Activated gamma-delta T cell (primary cell): Measurements from ENCODE around the gene ZSCAN10.

ENCODE experiments used
- DNase-seq: peaks from one replicate; lab custom pipeline; 2025; lab: John Stamatoyannopoulos, UW

Gene ZSCAN10

DNA sequence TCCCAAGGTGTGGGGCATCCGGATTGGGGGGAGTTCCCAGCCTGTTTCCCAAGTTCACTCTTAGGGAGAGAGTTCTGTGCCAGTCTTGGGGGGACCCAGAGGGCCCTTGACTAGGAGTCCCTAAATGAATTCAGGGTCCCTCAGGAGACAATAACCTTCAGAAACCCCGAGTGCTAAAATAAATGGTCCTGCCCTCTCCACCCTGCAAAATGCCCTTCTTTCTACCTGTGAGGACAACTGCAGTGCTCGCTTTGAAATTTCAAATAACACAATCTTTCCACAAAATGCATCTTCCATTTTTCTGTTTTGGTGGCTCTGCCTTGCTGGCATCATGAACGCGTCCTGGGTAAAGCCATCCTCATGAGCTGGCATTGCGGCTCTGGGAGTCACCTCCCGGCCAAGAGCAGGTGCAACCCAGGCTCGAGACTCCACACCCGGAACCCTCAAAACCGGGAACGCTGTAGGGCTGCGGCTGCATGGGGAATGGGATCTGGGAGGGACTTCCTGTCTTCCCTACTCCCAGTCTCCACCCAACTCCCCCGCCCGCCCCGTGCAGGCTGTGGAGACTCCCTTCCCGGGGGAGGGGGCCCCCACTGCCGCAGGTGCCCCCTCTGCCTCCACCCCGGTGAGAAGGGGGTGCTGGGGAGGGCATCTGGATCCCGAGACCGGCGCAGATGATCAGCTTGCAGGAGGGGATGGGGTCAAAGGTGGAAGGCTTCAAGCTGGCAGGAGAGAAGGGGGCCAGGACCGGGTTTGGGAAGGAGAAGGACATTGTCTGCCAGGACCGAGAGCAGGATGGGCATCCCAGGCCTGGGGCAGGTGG, 13.2 kb upstream of the ZSCAN10 start, which contains the start of gene ZNF205:
TSS of gene ZNF205 (plus strand) at position 529 of the 823 bp plus-strand sequence. CDS start 845 bp downstream, outside the sequence.
- no peak for DNase-seq

DNA sequence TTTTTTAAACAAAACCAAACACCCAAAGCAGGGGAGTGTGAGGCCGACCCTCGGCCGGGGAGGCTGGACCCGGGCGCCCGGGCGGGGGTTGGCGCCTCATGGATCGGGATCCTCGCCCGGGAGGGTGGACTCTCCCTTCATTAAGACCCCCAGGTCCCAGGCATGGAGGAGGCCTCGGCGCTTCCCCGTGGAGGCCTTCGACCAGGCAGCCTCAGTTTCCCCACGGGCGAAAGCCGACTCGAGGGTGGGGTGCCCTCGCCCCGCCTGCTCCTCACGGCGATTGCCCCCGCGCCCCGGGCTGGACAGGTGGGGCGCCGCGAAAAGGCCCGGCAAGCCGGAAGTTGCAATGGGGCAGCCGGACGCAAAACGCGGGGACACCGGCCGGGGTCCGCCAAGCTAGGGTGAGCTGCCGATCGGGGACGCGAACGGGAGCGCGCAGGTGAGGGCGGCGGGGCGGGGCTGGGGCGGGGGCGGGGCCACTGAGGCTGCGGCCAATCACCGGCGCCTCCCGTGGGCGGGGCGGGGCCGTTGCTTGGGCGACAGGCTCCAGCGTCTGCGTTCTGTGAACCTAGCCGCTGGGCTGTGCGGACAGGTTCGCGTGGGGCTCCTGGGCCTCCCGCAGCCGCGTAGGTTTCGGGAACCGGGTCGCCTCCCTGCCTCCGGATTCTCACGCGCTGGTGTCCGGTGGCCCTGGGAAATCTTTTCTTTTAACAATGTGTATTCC, 7.3 kb upstream of the ZSCAN10 start:
- peak; percentile 90 for DNase-seq

DNA sequence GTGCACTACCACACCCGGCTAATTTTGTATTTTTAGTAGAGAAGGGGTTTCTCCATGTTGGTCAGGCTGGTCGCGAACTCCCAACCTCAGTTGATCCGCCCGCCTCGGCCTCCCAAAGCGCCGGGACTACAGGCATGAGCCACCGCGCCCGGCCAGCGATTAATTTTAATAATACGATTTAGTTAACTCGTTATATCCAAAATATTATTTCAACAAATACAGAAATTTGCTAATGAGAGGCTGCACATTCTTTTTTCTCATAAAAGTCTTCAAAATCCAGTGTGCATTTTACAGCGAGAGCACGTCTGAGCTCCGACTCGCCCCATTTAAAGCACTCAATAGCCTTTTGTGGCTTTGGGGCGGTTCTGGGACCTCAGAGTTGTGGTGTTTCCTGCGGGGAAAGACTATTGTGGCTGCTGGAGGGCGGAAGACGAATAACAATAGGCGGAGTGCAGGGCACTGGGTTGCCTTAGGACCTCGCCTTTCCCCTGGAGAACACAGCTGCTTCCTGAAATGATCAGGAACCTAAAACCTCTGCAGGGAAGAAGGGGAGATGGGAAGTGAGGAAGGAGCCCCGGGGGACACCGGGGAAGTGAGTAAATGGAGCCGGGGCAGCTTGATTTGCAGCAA, 2.9 kb upstream of the ZSCAN10 start:
- no peak for DNase-seq

DNA sequence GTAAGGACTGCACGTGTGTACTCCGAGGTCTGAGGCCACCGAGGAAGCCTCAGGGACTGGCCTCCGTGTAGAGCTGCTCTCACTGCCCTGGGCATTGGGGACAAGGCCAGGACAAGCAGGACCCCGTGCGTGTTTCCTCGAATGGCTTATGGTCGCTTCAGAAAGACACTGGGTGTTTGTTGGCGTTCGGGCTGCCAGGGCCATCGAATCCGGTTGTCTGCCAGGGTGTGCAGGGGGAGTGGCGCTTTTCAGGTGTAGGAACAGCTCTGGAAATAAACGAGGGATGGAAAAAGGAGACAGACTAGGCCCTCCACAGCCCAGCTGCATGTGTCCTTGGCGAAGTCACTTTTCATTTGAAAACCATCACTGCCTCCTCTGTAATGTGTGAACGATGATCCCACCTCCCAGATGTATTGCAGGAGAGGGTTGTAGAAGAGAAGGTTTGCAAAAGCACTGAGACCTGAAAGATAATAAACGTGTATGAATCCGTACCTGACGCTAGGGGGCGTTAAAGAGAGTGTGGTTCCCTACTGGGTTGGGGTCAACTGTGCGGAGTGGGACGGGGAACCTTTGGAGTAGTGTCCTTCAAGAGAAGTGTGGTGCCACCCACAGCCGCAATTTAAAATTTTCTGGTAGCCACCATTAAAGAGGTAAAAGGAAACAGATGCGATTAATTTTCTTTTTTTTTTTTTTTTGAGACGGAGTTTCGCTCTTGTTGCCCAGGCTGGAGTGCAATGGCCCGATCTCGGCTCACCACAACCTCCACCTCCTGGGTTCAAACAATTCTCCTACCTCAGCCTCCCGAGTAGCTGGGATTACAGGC, 2.1 kb upstream of the ZSCAN10 start:
- DNase-seq: no peak

DNA sequence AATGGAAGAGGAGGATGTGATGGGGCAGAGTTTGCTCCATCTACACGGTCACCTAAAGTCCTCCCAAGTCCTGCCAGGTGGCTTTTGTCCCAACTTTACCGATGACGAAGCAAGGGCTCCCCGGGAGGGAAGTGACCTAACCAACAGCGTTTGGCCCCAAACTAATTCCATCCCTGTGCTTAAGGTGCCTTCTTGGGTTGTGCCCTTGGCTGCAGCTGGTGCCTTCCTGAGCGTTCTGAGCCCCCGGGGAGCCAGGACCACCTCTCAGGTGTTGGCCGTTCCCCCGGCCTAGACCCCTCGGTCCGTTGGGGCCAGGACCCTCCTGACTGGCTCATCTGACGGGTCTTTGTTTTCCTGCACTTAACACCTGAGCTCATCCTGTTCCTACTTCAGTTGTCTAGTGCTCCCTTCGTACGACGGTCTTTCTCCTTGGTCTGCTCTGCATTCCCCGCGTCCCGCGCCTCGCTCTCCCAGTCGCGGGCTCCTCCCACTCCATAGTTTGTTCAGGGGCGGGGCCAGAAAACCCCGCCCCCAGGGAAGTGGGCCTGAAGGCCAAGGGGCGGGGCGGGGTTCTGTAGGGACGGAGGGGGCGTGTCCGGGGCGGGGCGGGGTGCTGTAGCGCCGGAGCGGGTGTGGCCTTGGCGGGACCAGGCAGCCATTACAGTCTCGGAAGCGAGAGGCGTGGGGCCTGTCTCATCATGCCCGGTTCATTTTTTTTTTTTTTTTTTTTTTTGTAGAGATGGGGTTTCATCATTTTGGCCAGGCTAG, 822 bp upstream of the ZSCAN10 start:
- peak; percentile 72 for DNase-seq

DNA sequence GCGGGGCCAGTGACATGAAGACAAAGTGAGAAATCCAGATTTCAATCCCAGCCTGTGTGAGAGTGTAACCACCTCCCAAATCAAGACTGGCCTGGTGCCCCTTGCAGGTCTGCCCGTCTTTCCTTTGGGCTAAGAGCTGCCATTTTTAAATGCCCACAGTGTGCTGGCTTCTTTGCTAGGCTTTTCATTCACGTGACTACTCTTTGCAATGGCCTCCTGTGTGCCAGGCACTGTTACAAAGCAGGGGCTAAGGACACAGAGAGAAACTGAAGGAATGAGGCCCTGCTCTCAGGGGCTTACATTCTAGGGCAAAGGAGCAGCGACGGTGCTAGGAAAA, 269 bp upstream of the ZSCAN10 start:
- no peak for DNase-seq

DNA sequence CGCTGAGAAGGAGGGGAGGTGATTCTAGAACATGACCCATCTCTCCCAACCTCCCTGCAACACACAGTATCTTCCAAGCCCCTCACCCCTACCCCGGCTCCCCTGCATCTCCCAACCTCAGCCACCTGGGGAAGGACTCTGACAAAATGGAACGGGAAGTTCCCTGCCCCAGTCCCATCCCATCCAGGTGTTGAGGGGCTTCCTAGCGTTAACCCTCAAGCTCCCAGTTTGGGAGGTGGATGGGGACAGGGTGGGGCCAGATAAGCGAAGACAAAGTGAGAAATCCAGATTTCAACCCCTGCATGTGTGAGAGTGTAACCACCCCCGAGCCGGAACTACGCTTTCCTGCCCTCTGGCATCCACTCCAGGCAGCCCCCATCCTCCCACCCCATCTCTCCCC, 1.8 kb downstream of the ZSCAN10 start:
- no peak for DNase-seq

DNA sequence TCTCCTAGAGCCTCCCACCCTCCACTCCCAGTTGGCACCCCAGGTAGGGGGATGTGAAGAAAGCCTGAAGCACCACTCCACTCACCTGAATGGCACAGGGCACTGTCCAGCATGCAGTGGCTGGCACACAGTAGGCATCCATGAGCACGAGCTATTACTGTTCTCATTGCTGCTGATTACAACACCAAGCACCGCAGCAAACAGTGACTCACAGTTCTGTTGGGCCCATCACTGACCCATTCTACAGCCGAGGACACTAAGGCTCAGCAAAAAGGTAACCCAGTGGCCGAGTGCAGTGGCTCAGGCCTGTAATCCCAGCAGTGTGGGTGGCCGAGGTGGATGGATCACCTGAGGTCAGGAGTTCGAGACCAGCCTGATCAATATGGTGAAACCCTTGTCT, 2.7 kb downstream of the ZSCAN10 start:
- no peak for DNase-seq

DNA sequence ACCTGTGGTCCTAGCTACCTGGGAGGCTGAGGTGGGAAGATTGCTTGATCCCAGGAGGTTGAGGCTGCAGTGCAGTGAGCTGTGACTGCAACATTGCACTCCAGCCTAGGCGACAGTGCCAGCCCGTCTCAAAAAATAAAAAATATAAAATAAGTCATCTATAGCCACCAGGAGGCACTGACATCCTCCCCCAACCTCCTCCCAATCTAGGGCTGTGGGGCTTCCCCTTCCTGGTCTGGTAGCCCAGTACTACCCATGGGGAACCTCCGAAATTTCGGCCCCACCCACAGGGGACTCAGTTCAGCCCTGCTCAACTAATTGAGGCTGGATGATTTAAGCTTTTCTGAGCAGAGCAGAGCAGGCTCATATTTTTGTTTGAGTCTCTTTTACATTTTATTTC, 3.2 kb downstream of the ZSCAN10 start:
- no peak for DNase-seq

DNA sequence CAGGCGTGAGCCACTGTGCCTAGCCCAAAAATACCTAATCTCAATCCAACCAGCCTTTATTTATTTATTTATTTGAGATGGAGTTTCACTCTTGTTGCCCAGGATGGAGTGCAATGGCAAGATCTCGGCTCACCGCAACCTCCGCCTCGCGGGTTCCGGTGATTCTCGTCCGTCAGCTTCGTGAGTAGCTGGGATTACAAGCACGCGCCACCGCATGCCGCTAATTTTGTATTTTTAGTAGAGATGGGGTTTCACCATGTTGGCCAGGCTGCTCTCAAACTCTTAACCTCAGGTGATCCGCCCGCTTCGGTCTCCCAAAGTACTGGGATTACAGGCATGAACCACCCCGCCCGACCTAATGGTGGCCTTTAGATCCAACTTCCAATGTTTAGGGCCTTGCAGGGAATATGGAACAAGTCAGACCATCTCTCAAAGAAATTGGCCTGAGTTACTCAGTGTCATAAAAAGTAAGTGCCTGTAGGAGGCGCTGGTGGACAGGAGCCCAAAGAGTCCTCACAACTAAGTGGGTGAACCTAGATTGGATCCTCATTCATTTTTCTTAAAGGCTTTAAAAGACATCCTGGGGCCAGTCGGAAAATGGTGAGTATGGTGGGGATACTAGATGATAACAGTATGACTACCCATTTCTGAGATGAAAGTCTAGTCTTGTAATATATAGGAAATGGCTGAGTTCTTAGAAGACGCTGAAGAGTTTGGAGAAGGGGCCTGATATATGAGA, 4.6 kb downstream of the ZSCAN10 start:
- DNase-seq: no peak

DNA sequence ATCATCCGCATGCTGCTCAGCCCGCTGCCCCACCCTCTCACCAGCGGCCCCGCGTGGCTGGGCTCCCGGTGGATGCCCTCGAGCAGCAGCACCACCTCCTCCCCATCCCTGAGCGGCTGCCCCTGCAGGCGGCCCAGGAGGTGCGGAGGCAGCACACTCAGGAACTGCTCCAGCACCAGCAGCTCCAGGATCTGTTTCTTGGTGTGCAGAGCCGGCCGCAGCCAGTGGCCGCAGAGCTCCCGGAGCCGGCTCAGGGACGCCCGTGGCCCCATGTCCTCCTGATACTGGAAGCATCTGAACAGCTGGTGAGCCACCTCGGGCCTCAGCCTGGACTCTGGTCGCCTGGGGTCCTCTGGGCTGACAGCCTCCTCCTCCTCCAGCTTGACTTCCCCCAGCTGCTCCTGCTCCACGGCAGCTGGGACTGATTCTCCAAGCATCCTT, 6.6 kb downstream of the ZSCAN10 start:
- DNase-seq: no peak

DNA sequence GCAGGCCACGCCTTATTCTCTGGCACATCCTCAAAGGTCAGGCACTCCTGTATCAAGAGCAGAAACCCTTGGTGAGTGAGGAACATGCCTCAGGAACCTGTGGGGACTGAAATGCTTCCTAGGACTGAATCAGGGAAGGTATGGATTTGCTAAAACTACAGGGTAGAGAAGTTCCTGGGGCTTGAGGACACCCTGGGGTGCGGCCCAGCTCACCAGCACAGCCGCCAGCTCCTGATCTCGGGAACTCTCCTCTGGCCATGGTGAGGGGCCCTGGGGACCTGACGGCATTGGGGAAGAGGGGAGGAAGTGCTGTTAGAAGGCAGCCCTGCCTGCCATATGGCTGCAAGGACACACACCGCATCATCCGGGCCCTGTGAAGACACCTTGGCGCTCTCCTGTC, 7.5 kb downstream of the ZSCAN10 start:
- DNase-seq: no peak

DNA sequence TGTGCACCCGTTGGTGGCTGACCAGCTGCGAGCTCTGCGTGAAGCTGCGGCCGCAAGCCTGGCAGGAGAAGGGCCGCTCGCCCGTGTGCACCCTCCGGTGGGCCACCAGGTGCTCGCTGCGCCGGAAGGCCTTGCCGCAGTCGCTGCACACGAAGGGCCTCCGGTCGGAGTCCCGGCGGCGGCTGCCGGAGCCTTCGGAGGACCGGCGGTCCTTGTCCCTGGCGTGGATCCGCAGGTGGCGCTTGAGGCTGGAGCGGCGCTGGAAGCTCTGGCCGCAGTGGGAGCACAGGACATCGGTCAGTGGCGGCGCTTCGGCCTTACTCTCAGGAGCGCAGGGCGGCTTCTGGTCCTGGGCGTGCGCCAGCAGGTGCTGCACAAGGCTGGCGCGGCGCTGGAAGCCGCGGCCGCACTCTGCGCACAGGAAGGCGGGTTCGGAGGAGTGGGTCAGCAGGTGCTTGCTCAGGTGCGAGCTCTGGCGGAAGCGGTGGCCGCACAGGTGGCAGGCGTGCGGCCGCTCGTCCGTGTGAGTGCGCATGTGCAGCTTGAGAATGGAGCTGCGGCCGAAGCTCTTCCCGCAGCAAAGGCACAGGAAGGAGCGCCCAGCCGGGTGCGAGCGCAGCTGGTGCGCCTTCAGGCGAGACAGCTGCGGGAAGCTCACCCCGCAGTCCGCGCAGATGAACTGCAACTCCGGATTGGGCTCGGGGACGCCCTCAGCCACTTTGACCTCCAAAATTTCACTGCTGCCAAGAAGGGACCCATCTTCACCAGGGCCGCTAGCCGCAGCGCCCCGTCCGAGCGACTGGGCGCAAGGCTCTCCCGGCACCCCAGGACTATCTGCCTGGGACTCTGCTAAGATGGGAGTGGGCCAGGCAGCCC, 9.1 kb downstream of the ZSCAN10 start:
- DNase-seq: no peak

DNA sequence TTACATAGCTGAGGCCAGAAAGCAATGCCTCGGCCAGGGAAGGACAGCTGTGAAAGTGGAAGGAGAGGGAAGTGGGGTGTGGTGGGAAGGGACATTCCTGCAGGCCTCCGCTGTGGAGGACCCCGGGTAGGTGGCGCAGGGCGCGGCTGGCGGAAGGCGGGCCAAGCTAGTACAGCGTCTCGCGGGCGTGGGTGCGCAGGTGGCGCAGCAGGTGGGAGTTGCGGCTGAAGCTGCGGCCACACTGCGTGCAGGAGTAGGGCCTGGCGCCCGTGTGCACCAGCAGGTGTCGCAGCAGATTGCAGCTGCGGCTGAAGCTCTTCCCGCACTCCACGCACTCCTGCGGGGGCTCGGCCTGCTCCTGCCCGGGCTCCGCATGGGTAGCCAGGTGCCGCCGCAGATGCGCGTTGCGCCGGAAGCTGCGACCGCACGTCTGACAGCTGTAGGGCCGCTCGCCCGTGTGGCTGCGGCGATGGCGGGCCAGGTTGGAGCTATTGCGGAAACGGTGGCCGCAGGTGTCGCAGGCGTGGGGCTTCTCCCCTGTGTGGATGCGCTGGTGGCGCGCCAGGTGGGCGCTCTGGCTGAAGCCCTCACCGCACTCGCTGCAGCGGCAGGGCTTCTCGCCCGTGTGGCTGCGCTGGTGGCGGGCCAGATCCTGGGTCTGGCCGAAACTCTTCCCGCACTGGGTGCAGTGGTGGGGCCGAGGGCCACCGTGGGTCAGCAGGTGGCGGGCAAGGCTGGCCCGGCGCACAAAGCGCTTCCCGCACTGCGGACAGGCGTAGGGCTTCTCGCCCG, 10.0 kb downstream of the ZSCAN10 start:
- DNase-seq: no peak

DNA sequence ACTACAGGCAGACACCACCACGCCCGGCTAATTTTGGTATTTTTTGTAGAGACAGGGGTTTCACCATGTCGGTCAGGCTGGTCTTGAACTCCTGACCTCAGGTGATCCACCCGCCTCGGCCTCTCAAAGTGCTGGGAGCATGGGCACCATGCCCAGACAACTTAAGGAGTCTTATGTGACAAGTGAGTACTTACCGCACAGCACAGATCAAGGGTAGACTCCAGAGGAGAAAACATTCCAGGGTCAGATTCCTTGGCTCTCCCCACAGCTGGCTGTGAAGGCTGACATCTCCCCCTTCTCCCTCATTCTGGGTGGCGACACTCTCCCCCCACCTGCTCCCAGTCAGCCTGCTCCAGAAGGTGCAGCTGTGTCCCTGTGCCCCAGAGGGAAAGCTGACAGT, 10.6 kb downstream of the ZSCAN10 start:
- no peak for DNase-seq

DNA sequence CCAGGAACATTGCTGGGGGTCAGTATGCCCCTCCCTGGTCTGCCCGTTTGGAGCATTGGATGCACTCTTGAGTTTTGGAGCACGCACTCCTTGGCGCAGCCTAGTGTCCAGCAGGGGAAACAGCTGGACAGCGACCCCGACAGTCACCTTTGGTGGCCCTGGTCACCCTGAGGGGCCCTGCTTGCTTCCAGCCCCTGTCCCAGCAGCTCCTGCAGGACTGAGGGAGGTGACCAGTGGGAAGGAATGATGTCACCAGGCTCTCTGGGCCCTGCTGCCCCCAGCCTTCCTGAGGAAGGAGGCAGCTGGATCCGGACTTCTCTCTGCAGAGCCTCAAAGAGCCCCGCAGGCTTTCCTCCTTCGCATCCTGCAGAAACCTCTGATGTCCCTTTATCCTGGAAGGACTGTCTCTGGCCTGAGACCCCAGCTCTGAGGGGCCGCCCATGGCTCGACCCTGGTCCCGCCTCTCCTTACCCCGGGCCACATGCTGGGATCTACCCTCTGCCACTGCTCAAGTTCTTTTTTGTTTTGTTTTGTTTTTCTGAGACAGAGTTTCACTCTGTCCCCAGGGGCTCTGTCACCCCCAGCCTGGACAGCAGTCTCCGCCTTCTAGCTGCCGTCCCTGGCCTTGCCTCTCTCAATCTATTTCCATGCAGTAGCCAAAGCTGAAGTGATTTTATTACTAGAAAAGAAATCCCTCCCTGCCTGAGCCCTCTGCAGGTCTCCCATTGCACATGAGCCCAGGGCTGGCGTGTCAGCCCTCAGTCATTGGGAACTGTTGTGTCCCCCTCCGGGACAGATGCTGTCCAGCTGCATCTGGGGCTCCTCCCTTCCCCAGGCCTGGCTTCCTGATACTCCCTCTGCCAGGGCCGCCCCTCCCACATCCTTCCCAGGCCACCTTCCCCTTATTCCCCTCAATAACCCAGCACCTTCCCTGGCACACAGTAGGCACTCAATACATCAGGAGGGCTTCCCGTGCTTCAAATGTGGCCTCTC, 11.6 kb downstream of the ZSCAN10 start:
- no peak for DNase-seq

DNA sequence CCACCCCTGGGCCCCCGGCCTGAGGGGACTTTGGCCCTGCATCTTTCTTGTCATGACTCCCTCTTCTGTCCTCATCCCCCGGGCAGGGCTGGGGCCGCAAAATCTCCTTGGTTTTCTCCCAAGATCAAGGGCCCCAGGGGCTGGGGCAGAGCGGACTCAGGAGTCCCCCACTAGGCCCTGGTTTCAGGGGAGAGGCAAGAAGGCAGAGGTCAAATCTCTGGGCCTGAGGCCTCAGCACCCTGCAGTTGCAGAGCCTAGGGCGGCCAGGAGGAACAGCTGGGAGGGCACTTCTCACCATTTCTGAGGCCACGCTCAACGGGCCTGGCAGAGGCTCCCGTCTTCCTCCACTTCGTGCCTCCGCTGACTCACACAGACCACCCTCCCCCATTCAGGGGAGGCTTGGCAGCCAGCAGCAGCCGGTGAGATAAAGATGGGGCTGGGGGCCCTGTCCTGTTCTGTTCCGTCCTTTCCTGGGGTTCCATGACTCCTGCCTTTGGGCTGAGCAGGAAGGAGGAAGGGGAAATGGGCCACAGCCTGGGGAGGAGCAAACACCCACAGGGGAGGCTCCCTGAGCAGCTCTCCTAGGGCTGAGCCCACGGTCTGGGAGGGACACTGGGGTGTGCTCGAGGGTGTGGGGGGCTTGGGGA, 12.4 kb downstream of the ZSCAN10 start:
- DNase-seq: no peak
